ENCODE data around the gene B4GALNT3. TPM values are rescaled to one million over a fixed set of nuclear protein-coding genes. Genes with fewer than 3 reads are reported as not detected.

The B4GALNT3 gene
- total and polyA plus RNA-seq, 10 of the 15 experiments (the other 5 are each of a cell fraction or from before 2014, with no cell fraction given) = 0.05 to 4.2 (median 2.7) TPM; not detected in 1

DNA sequence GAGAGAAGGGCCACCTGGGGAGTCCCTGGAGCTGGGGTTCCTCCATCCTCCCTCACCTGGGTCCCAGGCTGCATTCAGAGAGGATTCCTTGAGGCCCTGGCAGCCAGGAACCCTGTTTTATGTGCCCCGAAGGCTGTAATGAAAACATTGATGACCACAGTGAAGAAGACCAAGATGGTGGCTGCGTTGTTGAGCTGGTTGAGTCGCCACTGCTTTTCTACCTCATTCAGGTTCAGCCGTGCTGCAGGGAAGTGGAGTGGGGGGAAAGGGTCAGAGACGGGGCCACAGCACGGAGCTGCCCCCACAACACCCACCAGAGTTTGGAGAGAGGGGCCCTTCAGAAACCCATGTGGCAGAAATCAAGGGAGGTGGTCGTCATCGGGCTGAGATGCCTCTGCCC lies 105.4 kb downstream of the B4GALNT3 start (continued):
- TF ChIP-seq, protein P1, sequence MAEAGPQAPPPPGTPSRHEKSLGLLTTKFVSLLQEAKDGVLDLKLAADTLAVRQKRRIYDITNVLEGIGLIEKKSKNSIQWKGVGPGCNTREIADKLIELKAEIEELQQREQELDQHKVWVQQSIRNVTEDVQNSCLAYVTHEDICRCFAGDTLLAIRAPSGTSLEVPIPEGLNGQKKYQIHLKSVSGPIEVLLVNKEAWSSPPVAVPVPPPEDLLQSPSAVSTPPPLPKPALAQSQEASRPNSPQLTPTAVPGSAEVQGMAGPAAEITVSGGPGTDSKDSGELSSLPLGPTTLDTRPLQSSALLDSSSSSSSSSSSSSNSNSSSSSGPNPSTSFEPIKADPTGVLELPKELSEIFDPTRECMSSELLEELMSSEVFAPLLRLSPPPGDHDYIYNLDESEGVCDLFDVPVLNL (IDR thresholded peaks at IDR 0.05; ENCODE audit: low read depth, low read length) = no peak
- TF ChIP-seq KLF5 (IDR thresholded peaks at IDR 0.05; ENCODE audit: partially characterized antibody) (no peak), ZNF384 (IDR thresholded peaks at IDR 0.05; ENCODE audit: borderline replicate concordance, low read depth, low read length) (no peak), ESRRA (IDR thresholded peaks at IDR 0.05; ENCODE audit: low read length) (no peak), NR2F1 (conservative IDR thresholded peaks at IDR 0.05) (no peak), IKZF1 (conservative IDR thresholded peaks at IDR 0.05) (no peak), NFIC (IDR thresholded peaks at IDR 0.05; ENCODE audit: low read depth, low read length) (no peak), POU2F2 (IDR thresholded peaks at IDR 0.05; ENCODE audit: borderline replicate concordance, low read depth, low read length) (no peak), RELA (IDR thresholded peaks at IDR 0.05; ENCODE audit: borderline replicate concordance, partially characterized antibody) (no peak), EP300 (IDR thresholded peaks at IDR 0.05; ENCODE audit: borderline replicate concordance in 1 of 2, control insufficient read depth in 1 of 2, low read depth in 2 of 2, low read length in 2 of 2) (no peak), DPF2 (IDR thresholded peaks at IDR 0.05) (no peak), JUND (IDR thresholded peaks at IDR 0.05; ENCODE audit: low read depth, low read length) (no peak), HDGF (IDR thresholded peaks at IDR 0.05) (no peak)

DNA sequence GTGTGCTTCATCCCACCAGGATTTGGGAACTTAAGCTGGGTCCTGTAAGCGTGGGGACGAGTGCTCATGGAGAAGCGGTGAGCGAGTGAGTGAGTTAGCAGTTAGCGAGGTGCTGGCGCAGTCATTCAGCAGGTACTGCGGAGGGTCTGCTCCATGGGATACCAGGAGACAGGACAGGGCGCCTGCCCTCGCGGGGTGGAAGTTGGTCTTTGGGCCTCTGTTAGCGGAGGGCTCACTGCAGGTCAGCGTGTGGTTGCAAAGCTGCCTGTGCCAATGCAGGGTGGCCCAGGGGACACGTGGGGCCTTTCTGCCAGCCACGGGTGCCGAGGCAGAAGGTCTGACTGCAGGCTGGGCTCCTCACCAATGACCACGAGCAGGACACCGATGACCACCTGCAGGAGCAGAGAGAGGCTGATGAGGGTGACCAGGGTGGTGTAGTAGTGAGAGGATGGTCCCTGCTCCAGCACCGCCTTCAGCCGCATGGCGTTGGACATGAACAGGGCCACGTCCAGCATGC lies 105.9 kb downstream of the B4GALNT3 start:
- 77% methylated on average over 21 of the region's 21 CpGs for WGBS (ENCODE audit: insufficient coverage, insufficient replicate concordance, low lambda C conversion rate, missing lambda C conversion rate)
- RAD21 ChIA-PET (ENCODE audit: unreplicated experiment) = interaction anchor here (1.1 kb wide), 1 partner anchor 10 kb away, joined by 3 read pairs; no protein-coding TSS in a partner anchor
- no peak for DNase-seq (ENCODE audit: low read depth, low spot score)
- no peak overlapping the region for H2AFZ ChIP-seq (ENCODE audit: control insufficient read depth, low read depth, low read length)
- BruUV-seq (replicated peaks) = no TSS peak
- no peak overlapping the region for H3K27ac ChIP-seq (ENCODE audit: control insufficient read depth, insufficient read depth)
- no peak overlapping the region for H3K9ac ChIP-seq (ENCODE audit: control insufficient read depth, insufficient read depth, low read length)
- TF ChIP-seq, protein P2, sequence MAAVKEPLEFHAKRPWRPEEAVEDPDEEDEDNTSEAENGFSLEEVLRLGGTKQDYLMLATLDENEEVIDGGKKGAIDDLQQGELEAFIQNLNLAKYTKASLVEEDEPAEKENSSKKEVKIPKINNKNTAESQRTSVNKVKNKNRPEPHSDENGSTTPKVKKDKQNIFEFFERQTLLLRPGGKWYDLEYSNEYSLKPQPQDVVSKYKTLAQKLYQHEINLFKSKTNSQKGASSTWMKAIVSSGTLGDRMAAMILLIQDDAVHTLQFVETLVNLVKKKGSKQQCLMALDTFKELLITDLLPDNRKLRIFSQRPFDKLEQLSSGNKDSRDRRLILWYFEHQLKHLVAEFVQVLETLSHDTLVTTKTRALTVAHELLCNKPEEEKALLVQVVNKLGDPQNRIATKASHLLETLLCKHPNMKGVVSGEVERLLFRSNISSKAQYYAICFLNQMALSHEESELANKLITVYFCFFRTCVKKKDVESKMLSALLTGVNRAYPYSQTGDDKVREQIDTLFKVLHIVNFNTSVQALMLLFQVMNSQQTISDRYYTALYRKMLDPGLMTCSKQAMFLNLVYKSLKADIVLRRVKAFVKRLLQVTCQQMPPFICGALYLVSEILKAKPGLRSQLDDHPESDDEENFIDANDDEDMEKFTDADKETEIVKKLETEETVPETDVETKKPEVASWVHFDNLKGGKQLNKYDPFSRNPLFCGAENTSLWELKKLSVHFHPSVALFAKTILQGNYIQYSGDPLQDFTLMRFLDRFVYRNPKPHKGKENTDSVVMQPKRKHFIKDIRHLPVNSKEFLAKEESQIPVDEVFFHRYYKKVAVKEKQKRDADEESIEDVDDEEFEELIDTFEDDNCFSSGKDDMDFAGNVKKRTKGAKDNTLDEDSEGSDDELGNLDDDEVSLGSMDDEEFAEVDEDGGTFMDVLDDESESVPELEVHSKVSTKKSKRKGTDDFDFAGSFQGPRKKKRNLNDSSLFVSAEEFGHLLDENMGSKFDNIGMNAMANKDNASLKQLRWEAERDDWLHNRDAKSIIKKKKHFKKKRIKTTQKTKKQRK (IDR thresholded peaks at IDR 0.05; ENCODE audit: low read depth, low read length) = no peak
- TF ChIP-seq, protein P3, sequence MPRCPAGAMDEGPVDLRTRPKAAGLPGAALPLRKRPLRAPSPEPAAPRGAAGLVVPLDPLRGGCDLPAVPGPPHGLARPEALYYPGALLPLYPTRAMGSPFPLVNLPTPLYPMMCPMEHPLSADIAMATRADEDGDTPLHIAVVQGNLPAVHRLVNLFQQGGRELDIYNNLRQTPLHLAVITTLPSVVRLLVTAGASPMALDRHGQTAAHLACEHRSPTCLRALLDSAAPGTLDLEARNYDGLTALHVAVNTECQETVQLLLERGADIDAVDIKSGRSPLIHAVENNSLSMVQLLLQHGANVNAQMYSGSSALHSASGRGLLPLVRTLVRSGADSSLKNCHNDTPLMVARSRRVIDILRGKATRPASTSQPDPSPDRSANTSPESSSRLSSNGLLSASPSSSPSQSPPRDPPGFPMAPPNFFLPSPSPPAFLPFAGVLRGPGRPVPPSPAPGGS (IDR thresholded peaks at IDR 0.05; ENCODE audit: borderline replicate concordance, insufficient read depth, low read depth, low read length, poor library complexity, severe bottlenecking) = peak; percentile 32
- FAIRE-seq = no peak
- CTCF ChIA-PET = interaction anchor here (0.7 to 1.6 kb wide), 5 partner anchors 10 to 1018 kb away, joined by 3 to 4 read pairs (median 3); no protein-coding TSS in a partner anchor
- intact Hi-C loops (cut with micrococcal nuclease; ENCODE audit: unreplicated experiment) (loop anchor here (5.0 to 10.0 kb wide), 2 partner anchors 309 to 527 kb away; no protein-coding TSS in a partner anchor), in situ Hi-C loops (cut with MboI) (loop anchor here (5.0 kb wide), 1 partner anchor 532 kb away; no protein-coding TSS in a partner anchor)
- H3K79me2 ChIP-seq (ENCODE audit: control insufficient read depth, insufficient read depth, low read length) = no peaks in the 10 kb centered on the region
- no peak overlapping the region for H3K4me3 ChIP-seq
- no peaks in the 10 kb centered on the region for H3K27me3 ChIP-seq (replicated peaks in 1 of 2; ENCODE audit: control insufficient read depth in 2 of 2, insufficient read depth in 2 of 2, low read length in 1 of 2)
- peaks cover 23% of the 10 kb centered on the region for H3K4me1 ChIP-seq (ENCODE audit: control insufficient read depth, insufficient read depth, low read length)
- POLR2A ChIA-PET = no interaction called here
- SMC1A ChIA-PET (ENCODE audit: uncharacterized antibody, unreplicated experiment) = no interaction called here
- no peak overlapping the region for H3K4me2 ChIP-seq (ENCODE audit: control insufficient read depth, insufficient read depth)
- no peaks in the 10 kb centered on the region for H4K20me1 ChIP-seq (ENCODE audit: control insufficient read depth, insufficient read depth)
- ATAC-seq = no peak
- H3K36me3 ChIP-seq (ENCODE audit: control insufficient read depth in 2 of 2, insufficient read depth in 2 of 2, low read length in 1 of 2) = no peaks in the 10 kb centered on the region
- H3K9me3 ChIP-seq (replicated peaks; ENCODE audit: control insufficient read depth, insufficient read depth, low read length) = no peaks in the 10 kb centered on the region

Data from GM12878 (cell line).